ENCODE data around the gene CORO6.

DNA sequence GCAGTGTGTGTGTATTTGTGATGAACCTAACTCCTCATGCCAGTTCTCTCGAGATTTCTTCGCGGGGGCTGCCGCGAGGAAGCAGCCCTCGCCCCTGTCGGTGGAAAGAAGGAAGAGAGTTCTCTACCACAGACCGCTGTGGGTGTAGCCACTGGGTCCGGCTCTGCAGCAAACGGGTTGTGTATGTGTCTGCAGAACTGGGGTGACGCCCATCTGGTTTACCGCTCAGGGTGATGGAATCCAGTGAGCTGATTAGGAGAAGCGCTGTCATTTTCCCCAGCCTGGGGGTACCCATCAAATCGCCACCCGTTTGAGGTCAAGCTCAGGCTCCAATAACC is 7.7 kb downstream of the CORO6 start:
- TF ChIP-seq, protein P1, sequence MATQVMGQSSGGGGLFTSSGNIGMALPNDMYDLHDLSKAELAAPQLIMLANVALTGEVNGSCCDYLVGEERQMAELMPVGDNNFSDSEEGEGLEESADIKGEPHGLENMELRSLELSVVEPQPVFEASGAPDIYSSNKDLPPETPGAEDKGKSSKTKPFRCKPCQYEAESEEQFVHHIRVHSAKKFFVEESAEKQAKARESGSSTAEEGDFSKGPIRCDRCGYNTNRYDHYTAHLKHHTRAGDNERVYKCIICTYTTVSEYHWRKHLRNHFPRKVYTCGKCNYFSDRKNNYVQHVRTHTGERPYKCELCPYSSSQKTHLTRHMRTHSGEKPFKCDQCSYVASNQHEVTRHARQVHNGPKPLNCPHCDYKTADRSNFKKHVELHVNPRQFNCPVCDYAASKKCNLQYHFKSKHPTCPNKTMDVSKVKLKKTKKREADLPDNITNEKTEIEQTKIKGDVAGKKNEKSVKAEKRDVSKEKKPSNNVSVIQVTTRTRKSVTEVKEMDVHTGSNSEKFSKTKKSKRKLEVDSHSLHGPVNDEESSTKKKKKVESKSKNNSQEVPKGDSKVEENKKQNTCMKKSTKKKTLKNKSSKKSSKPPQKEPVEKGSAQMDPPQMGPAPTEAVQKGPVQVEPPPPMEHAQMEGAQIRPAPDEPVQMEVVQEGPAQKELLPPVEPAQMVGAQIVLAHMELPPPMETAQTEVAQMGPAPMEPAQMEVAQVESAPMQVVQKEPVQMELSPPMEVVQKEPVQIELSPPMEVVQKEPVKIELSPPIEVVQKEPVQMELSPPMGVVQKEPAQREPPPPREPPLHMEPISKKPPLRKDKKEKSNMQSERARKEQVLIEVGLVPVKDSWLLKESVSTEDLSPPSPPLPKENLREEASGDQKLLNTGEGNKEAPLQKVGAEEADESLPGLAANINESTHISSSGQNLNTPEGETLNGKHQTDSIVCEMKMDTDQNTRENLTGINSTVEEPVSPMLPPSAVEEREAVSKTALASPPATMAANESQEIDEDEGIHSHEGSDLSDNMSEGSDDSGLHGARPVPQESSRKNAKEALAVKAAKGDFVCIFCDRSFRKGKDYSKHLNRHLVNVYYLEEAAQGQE (IDR thresholded peaks at IDR 0.05; ENCODE audit: borderline replicate concordance): no peak
- TF ChIP-seq, protein P2, sequence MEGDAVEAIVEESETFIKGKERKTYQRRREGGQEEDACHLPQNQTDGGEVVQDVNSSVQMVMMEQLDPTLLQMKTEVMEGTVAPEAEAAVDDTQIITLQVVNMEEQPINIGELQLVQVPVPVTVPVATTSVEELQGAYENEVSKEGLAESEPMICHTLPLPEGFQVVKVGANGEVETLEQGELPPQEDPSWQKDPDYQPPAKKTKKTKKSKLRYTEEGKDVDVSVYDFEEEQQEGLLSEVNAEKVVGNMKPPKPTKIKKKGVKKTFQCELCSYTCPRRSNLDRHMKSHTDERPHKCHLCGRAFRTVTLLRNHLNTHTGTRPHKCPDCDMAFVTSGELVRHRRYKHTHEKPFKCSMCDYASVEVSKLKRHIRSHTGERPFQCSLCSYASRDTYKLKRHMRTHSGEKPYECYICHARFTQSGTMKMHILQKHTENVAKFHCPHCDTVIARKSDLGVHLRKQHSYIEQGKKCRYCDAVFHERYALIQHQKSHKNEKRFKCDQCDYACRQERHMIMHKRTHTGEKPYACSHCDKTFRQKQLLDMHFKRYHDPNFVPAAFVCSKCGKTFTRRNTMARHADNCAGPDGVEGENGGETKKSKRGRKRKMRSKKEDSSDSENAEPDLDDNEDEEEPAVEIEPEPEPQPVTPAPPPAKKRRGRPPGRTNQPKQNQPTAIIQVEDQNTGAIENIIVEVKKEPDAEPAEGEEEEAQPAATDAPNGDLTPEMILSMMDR (IDR thresholded peaks at IDR 0.05; ENCODE audit: poor library complexity, severe bottlenecking): no peak

Measured in neural cell (in vitro differentiated cells).